HG03175 (cell line): ENCODE results near the gene TNXB.
"Not testable (repeated sequence)": the region's sequence is repeated elsewhere in the genome, so short reads cannot be mapped to it uniquely, and the experiment has no call there.

Experiments
- ATAC-seq: cut with Tn5 transposase; IDR thresholded peaks from one replicate; pipeline ENCODE4 v1.9.1; 2021; ENCODE audit warnings: mild to moderate bottlenecking, moderate library complexity; ENCODE audit not compliant: unreplicated experiment

TNXB gene

DNA sequence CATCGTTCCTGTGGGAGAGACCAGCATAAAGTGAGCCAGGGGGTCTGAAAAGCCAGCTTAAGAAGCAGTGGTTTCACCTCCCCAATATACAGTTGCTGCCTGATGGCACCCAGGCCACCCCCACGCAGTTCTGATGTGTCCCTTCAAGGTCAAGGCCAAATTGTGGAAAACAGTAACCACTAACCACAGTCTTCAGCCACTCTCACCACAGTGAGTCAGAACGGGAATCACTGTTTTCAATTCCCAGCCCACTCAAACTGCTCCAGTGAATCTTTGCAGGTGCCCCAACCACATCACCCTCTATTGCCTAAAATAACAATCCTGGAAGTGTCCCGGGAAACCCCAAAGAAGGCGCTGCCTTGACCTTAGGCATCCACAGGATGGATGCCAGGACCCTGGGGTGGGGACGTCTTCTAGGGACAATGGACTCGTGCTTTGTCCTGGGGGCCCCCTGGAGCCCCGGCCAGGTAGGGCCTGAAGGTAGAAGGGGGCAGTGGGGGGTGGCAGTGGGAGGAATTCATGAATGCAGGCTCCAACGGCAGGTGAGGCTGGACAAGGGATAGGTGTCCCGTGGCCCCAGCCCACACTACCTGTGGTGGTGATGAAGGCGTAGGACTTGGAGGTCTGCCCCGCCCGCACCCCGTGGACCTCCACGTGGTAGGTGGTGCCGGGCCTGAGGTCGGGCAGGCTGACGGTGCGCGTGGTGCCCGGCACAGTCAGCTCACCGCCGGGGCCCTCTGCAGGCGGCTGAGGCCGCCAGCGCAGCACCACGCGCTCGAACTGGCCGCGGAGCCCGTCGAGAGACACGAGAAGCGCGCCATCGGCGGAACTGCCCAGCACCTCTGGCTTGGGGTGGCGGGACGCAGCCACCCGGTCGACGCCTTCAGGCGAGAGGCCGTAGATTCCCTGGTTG is 22.2 kb downstream of the TNXB start:
- ATAC-seq: no peak

DNA sequence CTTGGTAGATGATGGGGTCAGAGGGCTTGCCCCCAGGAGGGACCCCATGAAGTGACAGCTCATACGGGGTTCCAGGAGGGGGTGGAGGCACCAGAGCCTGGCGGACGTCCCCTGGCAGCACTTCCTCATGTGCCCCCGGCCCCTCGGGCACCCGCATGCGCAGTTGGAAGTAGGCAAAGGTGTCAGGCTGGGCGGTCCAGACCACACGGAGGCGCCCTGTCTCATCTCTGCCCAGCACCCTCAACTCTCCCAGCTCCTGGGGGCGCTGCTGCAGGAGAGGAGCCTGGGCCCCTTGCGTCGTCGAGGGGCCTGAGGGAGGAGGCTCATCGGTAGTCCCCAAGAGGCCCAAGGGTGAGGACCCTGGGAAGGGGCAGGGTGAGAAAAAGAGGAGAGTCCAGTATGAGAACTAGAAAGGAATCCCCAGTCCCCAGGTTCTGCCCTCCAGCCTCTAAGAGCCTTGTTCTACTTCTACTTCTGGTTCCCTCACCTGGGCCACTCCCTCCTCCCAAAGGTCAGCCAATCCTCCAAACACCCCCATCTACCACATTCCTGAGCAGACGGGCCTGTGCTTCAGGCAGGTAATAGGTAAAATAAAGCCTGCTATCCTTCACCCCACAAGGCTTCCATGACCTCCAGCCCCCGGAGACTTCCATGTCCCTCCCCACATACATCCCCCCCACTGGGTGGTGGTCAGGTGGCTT is 23.2 kb downstream of the TNXB start:
- no peak for ATAC-seq

DNA sequence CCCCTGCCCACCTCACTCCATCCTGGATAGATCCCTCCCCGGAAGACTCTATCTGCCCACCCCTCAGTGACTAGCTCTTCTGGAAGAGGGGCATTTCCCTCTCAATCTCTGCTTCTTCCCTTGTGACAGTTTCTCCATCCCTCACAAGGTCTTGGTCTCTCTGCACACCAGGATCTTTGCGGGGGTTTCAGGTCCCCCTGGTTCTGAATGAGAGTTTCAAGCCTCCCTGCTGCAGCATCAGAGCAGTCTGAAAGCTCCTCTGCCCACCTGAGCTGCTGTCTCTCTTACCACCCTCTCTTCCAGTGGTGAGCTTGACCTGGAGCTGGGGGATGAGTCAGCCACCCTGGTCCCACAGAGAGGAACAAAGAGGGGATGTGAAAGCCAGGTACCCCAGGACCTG is 24.4 kb downstream of the TNXB start:
- no peak for ATAC-seq

DNA sequence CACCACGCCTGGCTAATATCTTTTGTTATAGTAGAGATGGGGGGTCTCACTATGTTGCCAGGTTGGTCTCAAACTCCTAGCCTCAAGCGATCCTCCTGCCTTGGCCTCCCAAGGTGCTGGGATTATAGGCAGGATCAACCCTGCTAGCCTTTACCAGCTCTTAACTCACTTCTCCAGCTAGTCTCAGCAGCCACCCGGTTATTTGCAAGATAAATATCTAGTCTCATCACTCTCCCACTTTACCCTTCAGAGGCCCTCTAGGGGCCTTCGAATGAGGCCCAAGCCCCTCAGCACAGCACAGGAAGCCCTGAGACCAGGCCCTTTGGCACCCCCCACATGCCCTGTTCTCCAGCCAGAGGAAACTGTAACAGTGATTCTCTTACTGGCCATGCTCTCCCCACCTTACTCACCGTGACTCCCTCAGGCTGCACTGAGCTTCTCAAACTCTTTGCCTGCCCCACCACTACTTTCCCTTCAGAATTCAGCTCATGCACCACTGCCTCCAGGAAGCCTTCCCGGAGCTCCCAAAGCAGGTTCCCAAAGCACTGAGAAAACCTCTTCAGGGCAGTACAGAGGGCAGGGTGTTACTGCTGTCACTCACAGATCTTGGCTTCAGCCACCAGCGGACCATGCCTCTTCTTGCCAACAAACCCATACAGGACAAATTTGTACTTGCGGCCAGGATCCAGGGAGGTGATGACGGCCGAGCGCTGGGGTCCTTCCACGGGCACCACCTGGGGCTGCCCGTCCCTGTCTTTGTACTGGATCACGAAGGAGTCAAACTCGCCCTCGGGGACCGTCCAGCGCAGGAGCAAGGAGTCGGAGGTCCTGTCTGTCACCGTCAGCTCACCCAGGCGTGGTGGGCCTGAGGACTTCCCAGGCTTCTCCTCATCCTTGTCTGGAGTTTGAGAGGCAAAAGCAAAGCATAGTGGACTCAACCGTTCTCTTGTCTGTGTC is 25.0 kb downstream of the TNXB start:
- no peak for ATAC-seq

DNA sequence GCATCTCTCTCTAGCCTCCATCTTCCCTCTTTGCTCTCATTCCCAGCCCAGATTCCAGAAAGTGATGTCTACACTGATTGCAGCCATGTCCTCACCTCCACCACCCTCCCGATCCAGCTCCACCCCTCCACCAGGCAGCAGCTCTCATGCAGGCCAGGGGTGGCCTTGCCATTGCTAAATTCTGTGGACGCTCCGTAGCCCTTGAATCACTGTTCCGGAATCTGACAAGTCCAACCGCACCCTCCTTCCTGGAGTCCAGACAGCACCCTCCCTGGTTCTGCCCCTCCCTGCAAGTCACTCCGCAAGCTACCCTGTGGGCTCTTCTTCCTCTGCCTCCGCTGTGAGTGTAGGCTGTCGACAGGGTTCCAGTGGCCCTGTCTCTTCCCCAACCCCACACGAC is 26.2 kb downstream of the TNXB start:
- ATAC-seq: no peak

DNA sequence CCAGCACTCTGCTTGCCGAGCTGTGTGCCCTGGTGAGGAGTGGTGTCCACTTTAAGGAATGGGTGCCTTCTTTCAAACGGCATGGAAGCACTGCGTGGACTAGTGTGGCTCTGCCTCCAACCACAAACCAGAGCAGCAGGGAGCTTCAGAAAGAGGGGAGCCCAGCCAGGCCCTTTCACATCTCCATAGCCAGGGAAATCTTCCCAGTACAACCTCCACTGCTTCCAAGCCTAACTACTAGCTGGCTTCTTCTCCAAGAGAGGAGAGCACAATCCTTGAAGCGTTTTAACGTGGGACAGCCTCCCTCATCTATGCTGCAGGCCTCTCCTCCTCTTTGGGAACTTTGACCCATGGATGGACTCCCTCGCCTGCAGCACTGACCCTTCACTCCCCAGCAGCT is 26.7 kb downstream of the TNXB start:
- no peak for ATAC-seq

DNA sequence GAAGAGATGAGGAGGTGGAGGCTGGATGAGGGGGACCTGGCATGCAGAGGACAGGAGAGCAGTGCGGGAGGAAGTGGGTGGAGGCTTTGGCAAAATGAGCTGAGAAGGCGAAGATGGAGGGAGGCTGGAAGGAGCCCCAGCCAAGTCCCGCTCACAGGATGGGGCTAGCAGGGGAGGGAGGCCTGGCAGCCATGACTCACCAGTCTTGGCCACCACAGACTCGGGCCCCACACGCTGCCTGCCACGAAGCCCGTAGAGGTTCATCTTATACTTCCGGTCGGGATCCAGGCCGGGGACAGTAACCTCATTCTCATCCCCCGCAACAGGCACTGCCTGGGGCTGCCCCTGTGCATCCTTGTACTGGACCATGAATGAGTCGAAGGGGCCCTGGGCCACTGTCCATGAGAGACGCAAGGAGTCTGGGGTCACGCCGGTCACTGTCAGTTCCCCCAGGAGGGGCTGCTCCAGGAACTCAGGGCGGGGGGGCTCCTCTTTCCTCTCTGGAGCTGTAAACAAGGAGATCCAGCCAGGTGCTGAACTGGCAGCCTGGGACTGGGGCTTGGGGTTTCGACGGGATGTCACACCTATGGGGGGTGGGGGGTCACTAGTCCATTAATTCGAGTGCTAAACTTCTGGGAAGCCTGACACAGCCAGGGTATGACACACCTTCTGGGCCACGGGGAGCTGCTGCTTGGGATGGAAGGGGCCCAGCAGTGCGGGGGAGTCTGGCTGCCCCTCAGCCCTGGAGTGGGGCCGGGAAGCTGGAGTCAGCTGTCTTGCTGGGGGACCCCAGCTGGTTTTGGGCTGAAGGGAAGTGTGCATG is 27.8 kb downstream of the TNXB start:
- no peak for ATAC-seq

- ATAC-seq: no peak
Measured at GRCh38 chr6:32079566-32080290, 29.4 kb downstream of the TNXB start.

DNA sequence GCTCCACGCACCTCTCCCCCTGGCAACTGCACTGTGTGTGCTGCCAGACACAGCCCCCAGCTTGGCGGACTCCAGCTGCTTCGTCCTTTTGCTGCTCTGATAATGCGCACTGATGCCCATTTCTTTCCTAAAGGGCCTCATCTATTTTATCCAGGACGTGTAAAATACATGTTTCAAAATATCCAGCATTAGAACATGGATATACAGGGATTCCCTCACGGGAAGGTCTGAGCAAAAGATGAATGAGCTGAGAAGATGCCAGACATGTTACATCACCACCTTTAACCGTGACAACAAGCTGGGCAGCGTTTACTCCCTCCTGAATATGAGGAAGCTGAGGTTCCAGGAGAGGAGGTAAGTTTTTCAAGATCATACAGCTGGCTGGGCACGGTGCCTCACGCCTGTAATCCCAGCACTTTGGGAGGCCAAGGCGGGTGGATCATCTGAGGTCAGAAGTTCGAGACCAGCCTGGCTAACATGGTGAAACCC is 32.8 kb downstream of the TNXB start:
- no peak for ATAC-seq

- no peak for ATAC-seq
Measured at GRCh38 chr6:32075781-32076180, 33.4 kb downstream of the TNXB start.

GRCh38 chr6:32074996-32075532 is 34.1 kb downstream of the TNXB start:
- no peak for ATAC-seq

- ATAC-seq: no peak
Measured at GRCh38 chr6:32073613-32074012, 35.5 kb downstream of the TNXB start.

DNA sequence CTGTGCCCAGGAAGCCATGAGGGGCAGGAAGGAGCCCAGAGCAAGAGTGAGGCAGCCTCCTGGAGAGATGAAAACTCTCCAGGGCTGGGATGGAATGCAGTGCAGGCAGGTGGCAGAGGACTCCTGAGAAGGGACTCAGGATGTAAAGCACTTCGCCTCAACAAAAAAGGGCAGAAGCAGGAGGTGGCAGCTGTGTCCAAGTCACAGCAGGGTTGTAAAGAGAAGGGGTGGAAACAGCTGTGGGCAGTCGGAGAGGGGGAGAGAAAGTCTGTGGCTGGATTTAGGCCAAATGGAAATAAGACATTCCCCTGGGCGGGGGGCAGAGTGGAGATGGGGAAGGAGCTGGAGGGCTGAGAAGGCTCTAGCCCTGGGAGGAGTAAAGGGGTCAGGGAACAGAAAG is 36.0 kb downstream of the TNXB start:
- ATAC-seq: no peak

DNA sequence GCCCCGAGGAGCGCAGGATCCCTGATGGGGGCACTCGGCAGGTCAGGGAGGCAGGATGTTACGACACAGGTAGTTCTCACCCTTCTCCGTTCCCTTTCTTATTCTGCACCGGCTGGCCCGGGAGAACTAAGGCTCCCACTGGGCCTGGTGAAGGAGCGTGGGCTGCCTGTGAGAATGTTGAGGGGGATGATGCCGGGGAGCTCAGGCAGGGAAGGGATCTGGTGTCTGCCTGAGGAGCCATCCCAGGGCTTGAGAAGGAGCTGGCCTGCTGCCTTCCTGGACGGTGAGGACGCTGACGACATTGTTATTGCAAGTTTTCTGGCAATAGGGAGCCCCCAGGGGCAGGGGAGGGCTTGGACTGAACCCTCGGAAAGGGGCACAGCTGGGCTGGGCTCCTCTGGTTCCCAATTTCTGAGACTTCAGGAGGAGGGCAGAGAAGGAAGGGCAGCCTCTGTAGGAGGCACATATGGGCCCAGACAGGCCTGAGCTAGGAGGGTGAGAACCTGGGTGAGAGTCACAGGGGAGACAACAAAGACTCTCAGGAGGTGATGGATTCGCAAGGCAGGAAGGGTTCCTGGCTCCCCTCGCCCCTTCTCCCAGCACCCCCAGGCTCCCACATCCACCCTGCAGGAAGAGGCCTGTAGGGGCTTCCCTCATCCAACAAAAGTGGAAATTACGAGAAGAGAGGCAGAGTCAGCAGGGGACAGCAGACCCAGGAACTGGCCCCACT is 38.2 kb downstream of the TNXB start:
- ATAC-seq: no peak

- ATAC-seq: no peak
Measured at GRCh38 chr6:32069878-32070515, 39.1 kb downstream of the TNXB start.

GRCh38 chr6:32069460-32069859 is 39.7 kb downstream of the TNXB start:
- ATAC-seq: no peak

GRCh38 chr6:32068867-32069266 is 40.3 kb downstream of the TNXB start:
- no peak for ATAC-seq

GRCh38 chr6:32068315-32068714 is 40.8 kb downstream of the TNXB start:
- ATAC-seq: not testable (repeated sequence)
